Measurements from ENCODE around the gene TRAP1. TPM values are rescaled to one million over a fixed set of nuclear protein-coding genes. Genes with fewer than 3 reads are reported as not detected.

The TRAP1 gene
- total RNA-seq, 4 donors from 2014 or later, result 43.2 to 53.8 (median 51.2) TPM

Other genes with a start within 250 kb of the TRAP1 start
- not detected for gene C16orf90, start 222.0 kb downstream of the TRAP1 start, total RNA-seq
- 10 to 100 TPM; 27.0 to 48.0 (median 30.1) TPM for gene CLUAP1, start 216.5 kb downstream of the TRAP1 start, total RNA-seq
- gene NLRC3, start 140.1 kb downstream of the TRAP1 start, total RNA-seq, result 1 to 10 TPM; 1.1 to 5.8 (median 1.4) TPM
- 1 to 10 TPM; 1.4 to 5.6 (median 3.2) TPM for gene SLX4, start 105.9 kb downstream of the TRAP1 start, total RNA-seq
- gene DNASE1, start 62.8 kb downstream of the TRAP1 start, total RNA-seq, result 10 to 100 TPM in 2 of 4 donors, 1 to 10 TPM in 2; 7.1 to 20.9 (median 11.0) TPM
- gene CREBBP, start 163.2 kb upstream of the TRAP1 start, total RNA-seq, result 100 to 1,000 TPM in 1 of 4 donors, 10 to 100 TPM in 3; 45.9 to 115 (median 61.7) TPM

Data from gastroesophageal sphincter (tissue), 4 donors.